Neural cell (in vitro differentiated cells): Measurements from ENCODE around the gene RPP38.

Experiments used
- EP300 ChIP-seq: fragments of 450-650 bp; conservative IDR thresholded peaks from 2 replicates; pipeline ENCODE4 v1.6.1; 2014; ENCODE audit warnings: antibody characterized with exemption, mild to moderate bottlenecking, moderate library complexity; ENCODE audit not compliant: poor library complexity, severe bottlenecking
- EZH2 ChIP-seq: fragments of 200-600, 300-800 bp; shearing (Covaris generic), sonication (generic); IDR thresholded peaks from 2 replicates; pipeline ENCODE4 v1.6.1; 2014; ENCODE audit warnings: antibody characterized with exemption, low read length, borderline replicate concordance, mild to moderate bottlenecking; ENCODE audit not compliant: insufficient read depth, poor library complexity, severe bottlenecking
- MXI1 ChIP-seq: fragments of 450-650 bp; conservative IDR thresholded peaks from 2 replicates; pipeline ENCODE4 v1.6.1; 2014; ENCODE audit warnings: antibody characterized with exemption, mild to moderate bottlenecking; ENCODE audit not compliant: poor library complexity, severe bottlenecking
- POLR2AphosphoS5 ChIP-seq: IDR thresholded peaks from 2 replicates; pipeline ENCODE4 v1.6.1; 2012
- RAD21 ChIP-seq: fragments of 450-650 bp; conservative IDR thresholded peaks from 2 replicates; pipeline ENCODE4 v1.6.1; 2014; ENCODE audit warnings: antibody characterized with exemption, mild to moderate bottlenecking, moderate library complexity
- REST ChIP-seq: IDR thresholded peaks from 2 replicates; pipeline ENCODE4 v1.6.1; 2012; ENCODE audit warnings: borderline replicate concordance
- SMC3 ChIP-seq: fragments of 450-650 bp; conservative IDR thresholded peaks from 2 replicates; pipeline ENCODE4 v1.6.1; 2014; ENCODE audit warnings: antibody characterized with exemption, mild to moderate bottlenecking, moderate library complexity; ENCODE audit not compliant: poor library complexity
- TAF1 ChIP-seq: IDR thresholded peaks from 2 replicates; pipeline ENCODE4 v1.6.1; 2012; ENCODE audit warnings: low read depth
- TF ChIP-seq, protein P1 (sequence below): fragments of 450-650 bp; IDR thresholded peaks from 2 replicates; pipeline ENCODE4 v1.5.1; 2014; ENCODE audit warnings: antibody characterized with exemption, mild to moderate bottlenecking, moderate library complexity; ENCODE audit not compliant: poor library complexity, severe bottlenecking

GRCh38 chr10:15099886-15100285, 2.7 kb downstream of the RPP38 start:
- TF ChIP-seq RAD21 (no peak), EZH2 (no peak), POLR2AphosphoS5 (no peak), EP300 (no peak), MXI1 (no peak), REST (no peak), SMC3 (no peak), TAF1 (no peak)
- TF ChIP-seq, protein P1, sequence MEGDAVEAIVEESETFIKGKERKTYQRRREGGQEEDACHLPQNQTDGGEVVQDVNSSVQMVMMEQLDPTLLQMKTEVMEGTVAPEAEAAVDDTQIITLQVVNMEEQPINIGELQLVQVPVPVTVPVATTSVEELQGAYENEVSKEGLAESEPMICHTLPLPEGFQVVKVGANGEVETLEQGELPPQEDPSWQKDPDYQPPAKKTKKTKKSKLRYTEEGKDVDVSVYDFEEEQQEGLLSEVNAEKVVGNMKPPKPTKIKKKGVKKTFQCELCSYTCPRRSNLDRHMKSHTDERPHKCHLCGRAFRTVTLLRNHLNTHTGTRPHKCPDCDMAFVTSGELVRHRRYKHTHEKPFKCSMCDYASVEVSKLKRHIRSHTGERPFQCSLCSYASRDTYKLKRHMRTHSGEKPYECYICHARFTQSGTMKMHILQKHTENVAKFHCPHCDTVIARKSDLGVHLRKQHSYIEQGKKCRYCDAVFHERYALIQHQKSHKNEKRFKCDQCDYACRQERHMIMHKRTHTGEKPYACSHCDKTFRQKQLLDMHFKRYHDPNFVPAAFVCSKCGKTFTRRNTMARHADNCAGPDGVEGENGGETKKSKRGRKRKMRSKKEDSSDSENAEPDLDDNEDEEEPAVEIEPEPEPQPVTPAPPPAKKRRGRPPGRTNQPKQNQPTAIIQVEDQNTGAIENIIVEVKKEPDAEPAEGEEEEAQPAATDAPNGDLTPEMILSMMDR: no peak
